Lower leg skin (tissue), 3 donors: Measurements from ENCODE around the gene TRPV5.

Experiments used
- POLR2A ChIP-seq, 2 donors: fragments of 450-650 bp; IDR thresholded peaks; one replicate each; pipeline ENCODE4 v1.6.1; 2016 to 2017; ENCODE audit warnings: antibody characterized with exemption in 2 of 2, mild to moderate bottlenecking in 1 of 2, moderate library complexity in 1 of 2
- TF ChIP-seq, protein P1 (sequence below), 3 donors: fragments of 450-650 bp; IDR thresholded peaks; one replicate each; pipeline ENCODE4 v1.5.1; 2016; ENCODE audit warnings: antibody characterized with exemption in 3 of 3, mild to moderate bottlenecking in 3 of 3, moderate library complexity in 2 of 3

DNA sequence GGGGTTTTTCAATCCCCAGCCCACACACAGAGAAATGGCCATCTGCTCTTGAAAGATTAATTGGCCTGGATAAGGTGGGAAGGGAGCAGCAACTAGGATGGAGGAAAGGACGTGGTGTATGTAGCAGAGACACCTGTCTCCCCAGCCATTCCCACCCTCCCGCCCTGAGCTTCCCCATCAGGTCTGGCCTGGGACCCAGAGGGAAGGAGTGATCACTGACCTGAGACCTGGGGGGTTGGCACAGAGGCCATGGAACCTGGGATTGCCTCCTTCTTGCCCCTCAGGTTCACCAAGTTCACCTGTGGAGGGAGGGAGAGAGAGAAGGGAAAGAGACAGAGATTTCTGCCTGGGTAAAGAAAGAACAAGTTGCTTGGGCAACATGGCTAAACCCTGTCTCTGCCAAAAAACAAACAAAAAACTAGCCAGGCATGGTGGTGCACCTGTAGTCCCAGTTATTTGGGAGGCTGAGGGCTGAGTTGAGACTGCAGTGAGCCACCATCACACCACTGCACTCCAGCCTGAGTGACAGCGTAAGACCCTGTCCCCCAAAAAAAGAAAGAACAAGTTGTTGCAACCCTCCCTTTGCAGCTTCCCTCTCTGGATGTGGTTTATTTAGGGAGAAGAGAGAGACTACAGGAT is 36.7 kb downstream of the TRPV5 start:
- no peak for TF ChIP-seq POLR2A (IDR thresholded peaks at IDR 0.05)
- TF ChIP-seq, protein P1, sequence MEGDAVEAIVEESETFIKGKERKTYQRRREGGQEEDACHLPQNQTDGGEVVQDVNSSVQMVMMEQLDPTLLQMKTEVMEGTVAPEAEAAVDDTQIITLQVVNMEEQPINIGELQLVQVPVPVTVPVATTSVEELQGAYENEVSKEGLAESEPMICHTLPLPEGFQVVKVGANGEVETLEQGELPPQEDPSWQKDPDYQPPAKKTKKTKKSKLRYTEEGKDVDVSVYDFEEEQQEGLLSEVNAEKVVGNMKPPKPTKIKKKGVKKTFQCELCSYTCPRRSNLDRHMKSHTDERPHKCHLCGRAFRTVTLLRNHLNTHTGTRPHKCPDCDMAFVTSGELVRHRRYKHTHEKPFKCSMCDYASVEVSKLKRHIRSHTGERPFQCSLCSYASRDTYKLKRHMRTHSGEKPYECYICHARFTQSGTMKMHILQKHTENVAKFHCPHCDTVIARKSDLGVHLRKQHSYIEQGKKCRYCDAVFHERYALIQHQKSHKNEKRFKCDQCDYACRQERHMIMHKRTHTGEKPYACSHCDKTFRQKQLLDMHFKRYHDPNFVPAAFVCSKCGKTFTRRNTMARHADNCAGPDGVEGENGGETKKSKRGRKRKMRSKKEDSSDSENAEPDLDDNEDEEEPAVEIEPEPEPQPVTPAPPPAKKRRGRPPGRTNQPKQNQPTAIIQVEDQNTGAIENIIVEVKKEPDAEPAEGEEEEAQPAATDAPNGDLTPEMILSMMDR (IDR thresholded peaks at IDR 0.05) = no peak
